Activated naive CD8-positive, alpha-beta T cell treated with anti-CD3 and anti-CD28 coated beads, Interleukin-2, amount 50 U/mL, for 24 hours (primary cell): ENCODE results near the gene LRRC75A.

Source experiments
- ATAC-seq: fragments of 150-1000 bp; cut with Tn5 transposase; one replicate; pipeline ENCODE4 v1.10.0; 2021
- DNase-seq: peaks from one replicate; pipeline ENCODE4 v3.0.0; 2021
- H3K27ac Mint-ChIP-seq: one replicate; pipeline ENCODE4 v1.8.0; 2021; ENCODE audit warnings: mild to moderate bottlenecking, mixed read lengths
- H3K27me3 Mint-ChIP-seq: one replicate; pipeline ENCODE4 v1.8.0; 2021; ENCODE audit warnings: mixed read lengths
- H3K36me3 Mint-ChIP-seq: one replicate; pipeline ENCODE4 v1.8.0; 2021; ENCODE audit warnings: low read depth, mixed read lengths
- H3K4me1 Mint-ChIP-seq: one replicate; pipeline ENCODE4 v1.8.0; 2021; ENCODE audit warnings: mixed read lengths
- H3K4me3 Mint-ChIP-seq: one replicate; pipeline ENCODE4 v1.8.0; 2021; ENCODE audit warnings: mild to moderate bottlenecking, moderate library complexity, mixed read lengths
- H3K9me3 Mint-ChIP-seq: one replicate; pipeline ENCODE4 v1.8.0; 2021; ENCODE audit warnings: mixed read lengths

The LRRC75A gene

GRCh38 chr17:16468428-16468992, 23.5 kb downstream of the LRRC75A start:
- no peaks in the 10 kb centered on the region for H3K36me3 Mint-ChIP-seq
- no peaks in the 10 kb centered on the region for H3K4me1 Mint-ChIP-seq
- no peak for ATAC-seq
- H3K27ac Mint-ChIP-seq = no peak overlapping the region
- H3K27me3 Mint-ChIP-seq = no peaks in the 10 kb centered on the region
- H3K4me3 Mint-ChIP-seq = no peak overlapping the region
- no peak for DNase-seq
- no peaks in the 10 kb centered on the region for H3K9me3 Mint-ChIP-seq

- Mint-ChIP-seq H3K9me3 (no peaks in the 10 kb centered on the region), H3K27me3 (no peaks in the 10 kb centered on the region), H3K36me3 (no peaks in the 10 kb centered on the region), H3K4me3 (no peak overlapping the region), H3K27ac (no peak overlapping the region), H3K4me1 (no peaks in the 10 kb centered on the region)
- DNase-seq = no peak
- ATAC-seq = no peak
These were observed 24.1 kb downstream of the LRRC75A start for GRCh38 chr17:16467886-16468285.

GRCh38 chr17:16467044-16467443, 24.9 kb downstream of the LRRC75A start:
- H3K27me3 Mint-ChIP-seq = no peaks in the 10 kb centered on the region
- no peaks in the 10 kb centered on the region for H3K4me1 Mint-ChIP-seq
- H3K27ac Mint-ChIP-seq = no peak overlapping the region
- DNase-seq = no peak
- no peaks in the 10 kb centered on the region for H3K9me3 Mint-ChIP-seq
- no peaks in the 10 kb centered on the region for H3K36me3 Mint-ChIP-seq
- no peak for ATAC-seq
- no peak overlapping the region for H3K4me3 Mint-ChIP-seq

GRCh38 chr17:16466407-16466806, 25.6 kb downstream of the LRRC75A start:
- H3K9me3 Mint-ChIP-seq = no peaks in the 10 kb centered on the region
- H3K4me1 Mint-ChIP-seq = no peaks in the 10 kb centered on the region
- H3K27me3 Mint-ChIP-seq = no peaks in the 10 kb centered on the region
- ATAC-seq (no peak), DNase-seq (no peak)
- no peaks in the 10 kb centered on the region for H3K36me3 Mint-ChIP-seq
- no peak overlapping the region for H3K27ac Mint-ChIP-seq
- H3K4me3 Mint-ChIP-seq = no peak overlapping the region

GRCh38 chr17:16465861-16466338, 26.1 kb downstream of the LRRC75A start:
- Mint-ChIP-seq H3K36me3 (no peaks in the 10 kb centered on the region), H3K4me3 (no peak overlapping the region), H3K27me3 (no peaks in the 10 kb centered on the region), H3K4me1 (no peaks in the 10 kb centered on the region), H3K9me3 (no peaks in the 10 kb centered on the region), H3K27ac (no peak overlapping the region)
- no peak for DNase-seq
- no peak for ATAC-seq

GRCh38 chr17:16465052-16465312, 27.0 kb downstream of the LRRC75A start:
- peak overlapping the region; percentile 19 for H3K27ac Mint-ChIP-seq
- no peaks in the 10 kb centered on the region for H3K27me3 Mint-ChIP-seq
- ATAC-seq (no peak), DNase-seq (no peak)
- H3K4me1 Mint-ChIP-seq = no peaks in the 10 kb centered on the region
- no peaks in the 10 kb centered on the region for H3K36me3 Mint-ChIP-seq
- no peak overlapping the region for H3K4me3 Mint-ChIP-seq
- H3K9me3 Mint-ChIP-seq = no peaks in the 10 kb centered on the region

- H3K9me3 Mint-ChIP-seq = no peaks in the 10 kb centered on the region
- H3K36me3 Mint-ChIP-seq = no peaks in the 10 kb centered on the region
These were observed 27.5 kb downstream of the LRRC75A start for GRCh38 chr17:16464303-16465051.

GRCh38 chr17:16463358-16464302, 28.4 kb downstream of the LRRC75A start:
- H3K27me3 Mint-ChIP-seq = no peaks in the 10 kb centered on the region
- no peak overlapping the region for H3K27ac Mint-ChIP-seq
- DNase-seq (no peak), ATAC-seq (no peak)
- H3K4me1 Mint-ChIP-seq = no peaks in the 10 kb centered on the region
- H3K4me3 Mint-ChIP-seq = no peak overlapping the region
- H3K9me3 Mint-ChIP-seq = no peaks in the 10 kb centered on the region
- H3K36me3 Mint-ChIP-seq = no peaks in the 10 kb centered on the region

More at GRCh38 chr17:16464303-16465051, 27.5 kb downstream of the LRRC75A start:
- Mint-ChIP-seq H3K4me1 (no peaks in the 10 kb centered on the region), H3K27ac (no peak overlapping the region), H3K4me3 (no peak overlapping the region), H3K27me3 (no peaks in the 10 kb centered on the region)
- ATAC-seq = no peak
- no peak for DNase-seq

GRCh38 chr17:16462070-16462864, 29.7 kb downstream of the LRRC75A start:
- Mint-ChIP-seq H3K9me3 (no peaks in the 10 kb centered on the region), H3K27me3 (no peaks in the 10 kb centered on the region), H3K36me3 (no peaks in the 10 kb centered on the region), H3K4me3 (no peak overlapping the region), H3K27ac (no peak overlapping the region), H3K4me1 (no peaks in the 10 kb centered on the region)
- no peak for DNase-seq
- ATAC-seq = no peak

GRCh38 chr17:16461606-16461866, 30.5 kb downstream of the LRRC75A start:
- Mint-ChIP-seq H3K36me3 (peaks cover 1% of the 10 kb centered on the region), H3K27me3 (no peaks in the 10 kb centered on the region), H3K27ac (no peak overlapping the region), H3K4me3 (no peak overlapping the region), H3K4me1 (no peaks in the 10 kb centered on the region), H3K9me3 (no peaks in the 10 kb centered on the region)
- ATAC-seq (no peak), DNase-seq (no peak)

- Mint-ChIP-seq H3K36me3 (peaks cover 1% of the 10 kb centered on the region), H3K4me3 (no peak overlapping the region), H3K27me3 (no peaks in the 10 kb centered on the region), H3K27ac (no peak overlapping the region), H3K9me3 (no peaks in the 10 kb centered on the region), H3K4me1 (no peaks in the 10 kb centered on the region)
- ATAC-seq (no peak), DNase-seq (no peak)
These were observed 31.0 kb downstream of the LRRC75A start for GRCh38 chr17:16460796-16461605.

GRCh38 chr17:16459855-16460550, 32.0 kb downstream of the LRRC75A start:
- Mint-ChIP-seq H3K27ac (no peak overlapping the region), H3K9me3 (no peaks in the 10 kb centered on the region), H3K4me1 (no peaks in the 10 kb centered on the region), H3K36me3 (peaks cover 1% of the 10 kb centered on the region), H3K4me3 (no peak overlapping the region), H3K27me3 (no peaks in the 10 kb centered on the region)
- DNase-seq (no peak), ATAC-seq (no peak)

GRCh38 chr17:16459271-16459670, 32.7 kb downstream of the LRRC75A start:
- H3K36me3 Mint-ChIP-seq = peaks cover 1% of the 10 kb centered on the region
- no peaks in the 10 kb centered on the region for H3K27me3 Mint-ChIP-seq
- no peaks in the 10 kb centered on the region for H3K9me3 Mint-ChIP-seq
- no peak overlapping the region for H3K4me3 Mint-ChIP-seq
- H3K4me1 Mint-ChIP-seq = no peaks in the 10 kb centered on the region
- DNase-seq = no peak
- ATAC-seq = no peak
- H3K27ac Mint-ChIP-seq = no peak overlapping the region
